DOHH2 (cell line): ENCODE data around the gene FAM228B.
A peak's percentile ranks its signal among the peaks of the same experiment; 100 is the strongest.

Source experiments
- H3F3A ChIP-seq: fragments of 200-600 bp; sonication (generic), shearing (Covaris generic); 2 replicates; pipeline ENCODE4 v1.6.0; 2016; ENCODE audit warnings: antibody characterized with exemption, mild to moderate bottlenecking; ENCODE audit not compliant: control insufficient read depth, insufficient read depth
- H3K27ac ChIP-seq: fragments of 200-600 bp; sonication (generic); 2 replicates; pipeline ENCODE4 v1.5.1; 2014; ENCODE audit warnings: low read depth, mild to moderate bottlenecking, low read length, moderate library complexity
- H3K27me3 ChIP-seq: fragments of 200-600 bp; sonication (generic); 2 replicates; pipeline ENCODE4 v1.6.1; 2014; ENCODE audit warnings: mild to moderate bottlenecking, low read length, mixed read lengths; ENCODE audit not compliant: control insufficient read depth
- H3K36me3 ChIP-seq: fragments of 200-600 bp; sonication (generic); 2 replicates; pipeline ENCODE4 v1.6.1; 2014; ENCODE audit warnings: mild to moderate bottlenecking, low read length, moderate library complexity, mixed read lengths; ENCODE audit not compliant: control insufficient read depth
- H3K4me1 ChIP-seq: fragments of 200-600 bp; sonication (generic); 2 replicates; pipeline ENCODE4 v1.6.1; 2014; ENCODE audit warnings: mild to moderate bottlenecking, low read length, mixed read lengths; ENCODE audit not compliant: control insufficient read depth
- H3K4me2 ChIP-seq: fragments of 200-600 bp; sonication (generic); 2 replicates; pipeline ENCODE4 v1.6.0; 2014; ENCODE audit warnings: mild to moderate bottlenecking, low read length, moderate library complexity
- H3K4me3 ChIP-seq: fragments of 200-600 bp; sonication (generic); 2 replicates; pipeline ENCODE4 v1.5.1; 2014; ENCODE audit warnings: mild to moderate bottlenecking, low read length, mixed read lengths
- H3K79me2 ChIP-seq: fragments of 200-600 bp; sonication (generic); 2 replicates; pipeline ENCODE4 v1.6.1; 2014; ENCODE audit warnings: mild to moderate bottlenecking, low read length, mixed read lengths; ENCODE audit not compliant: control insufficient read depth
- H3K9me2 ChIP-seq: fragments of 200-600 bp; sonication (generic); replicated peaks from 2 replicates; pipeline ENCODE4 v1.6.1; 2014; ENCODE audit warnings: mild to moderate bottlenecking, low read length, mixed read lengths; ENCODE audit not compliant: control insufficient read depth
- H3K9me3 ChIP-seq: fragments of 200-600 bp; sonication (generic); 2 replicates; pipeline ENCODE4 v1.6.1; 2014; ENCODE audit warnings: antibody characterized with exemption, low read length, mixed read lengths; ENCODE audit not compliant: control insufficient read depth, insufficient read depth
- H4K20me1 ChIP-seq: fragments of 200-600 bp; sonication (generic); 2 replicates; pipeline ENCODE4 v1.6.0; 2014; ENCODE audit warnings: low read depth, mild to moderate bottlenecking, antibody characterized with exemption, low read length, moderate library complexity; ENCODE audit not compliant: control insufficient read depth, insufficient read depth
- CTCF ChIP-seq: fragments of 200-600 bp; sonication (generic); IDR thresholded peaks from one replicate; pipeline ENCODE4 v1.5.1; 2014; ENCODE audit warnings: antibody characterized with exemption, mild to moderate bottlenecking, low read depth, low read length; ENCODE audit not compliant: poor library complexity, severe bottlenecking
- EZH2phosphoT487 ChIP-seq: fragments of 200-600 bp; sonication (generic); IDR thresholded peaks from 2 replicates; pipeline ENCODE4 v1.6.1; 2017; ENCODE audit warnings: borderline replicate concordance, mild to moderate bottlenecking, antibody characterized with exemption, low read length, moderate library complexity, mixed read lengths

The FAM228B gene

GRCh38 chr2:24075915-24076848 lies 47.1 kb upstream of the FAM228B start, which contains the start of gene SF3B6:
Gene SF3B6, minus strand, starts transcription at chr2:24076326. Its CDS starts 97 bp downstream, at chr2:24076229.
- H3F3A ChIP-seq = 0 out of 2 replicates have a peak, but pooled peaks cover 7% of the 10 kb centered on the region
- H3K9me3 ChIP-seq = no peaks in the 10 kb centered on the region
- H3K79me2 ChIP-seq = peaks cover 48% of the 10 kb centered on the region
- H3K36me3 ChIP-seq = peaks cover 35% of the 10 kb centered on the region
- H3K4me1 ChIP-seq = peaks cover 20% of the 10 kb centered on the region
- H3K9me2 ChIP-seq = no peaks in the 10 kb centered on the region
- peak within 1 kb of the TSS; percentile 51 for H3K27ac ChIP-seq
- H3K4me2 ChIP-seq = peak within 1 kb of the TSS; percentile 73
- no peaks in the 10 kb centered on the region for H3K27me3 ChIP-seq
- H4K20me1 ChIP-seq = no peaks in the 10 kb centered on the region
- TF ChIP-seq EZH2phosphoT487 = no peak
- no peak for TF ChIP-seq CTCF
- peak within 1 kb of the TSS; percentile 93 for H3K4me3 ChIP-seq

- Histone ChIP-seq H3K36me3 (peaks cover 29% of the 10 kb centered on the region), H3K4me1 (peaks cover 20% of the 10 kb centered on the region), H3K27ac (no peak overlapping the region), H3K27me3 (no peaks in the 10 kb centered on the region), H3K4me3 (peak overlapping the region; percentile 93), H3K9me2 (no peaks in the 10 kb centered on the region), H3K4me2 (peak overlapping the region; percentile 73), H4K20me1 (no peaks in the 10 kb centered on the region), H3K79me2 (peaks cover 41% of the 10 kb centered on the region), H3K9me3 (no peaks in the 10 kb centered on the region), H3F3A (0 out of 2 replicates have a peak, but pooled peaks cover 7% of the 10 kb centered on the region)
- TF ChIP-seq EZH2phosphoT487 (no peak), CTCF (no peak)
Observed at GRCh38 chr2:24076849-24077534, 46.3 kb upstream of the FAM228B start.

- 0 out of 2 replicates have a peak, but pooled peaks cover 7% of the 10 kb centered on the region for H3F3A ChIP-seq
- H3K9me2 ChIP-seq = no peaks in the 10 kb centered on the region
- H3K79me2 ChIP-seq = peaks cover 36% of the 10 kb centered on the region
- no peaks in the 10 kb centered on the region for H3K27me3 ChIP-seq
- peak overlapping the region; percentile 93 for H3K4me3 ChIP-seq
- H3K4me2 ChIP-seq = peak overlapping the region; percentile 73
- peaks cover 24% of the 10 kb centered on the region for H3K36me3 ChIP-seq
- TF ChIP-seq EZH2phosphoT487 (no peak), CTCF (no peak)
- no peaks in the 10 kb centered on the region for H4K20me1 ChIP-seq
- no peaks in the 10 kb centered on the region for H3K9me3 ChIP-seq
- H3K27ac ChIP-seq = no peak overlapping the region
- peaks cover 20% of the 10 kb centered on the region for H3K4me1 ChIP-seq
Observed at GRCh38 chr2:24077535-24077877, 45.8 kb upstream of the FAM228B start.
